NCI-H82 (cell line): ENCODE measurements around the gene MICALL2.
A peak's percentile ranks its signal among the peaks of the same experiment; 100 is the strongest.

Experiments
- DNase-seq: peaks from one replicate; lab custom pipeline; 2025; lab: John Stamatoyannopoulos, UW

MICALL2 gene

GRCh38 chr7:1433128-1433920 lies 25.9 kb downstream of the MICALL2 start:
- no peak for DNase-seq

- peak; percentile 68 for DNase-seq
Observed at GRCh38 chr7:1432411-1433082, 26.7 kb downstream of the MICALL2 start.

GRCh38 chr7:1431634-1432380 lies 27.5 kb downstream of the MICALL2 start:
- DNase-seq, result no peak

GRCh38 chr7:1431226-1431625 lies 28.0 kb downstream of the MICALL2 start:
- no peak for DNase-seq

GRCh38 chr7:1430056-1430845 lies 29.0 kb downstream of the MICALL2 start:
- no peak for DNase-seq

- no peak for DNase-seq
Observed at GRCh38 chr7:1428941-1429501, 30.2 kb downstream of the MICALL2 start.

- no peak for DNase-seq
Observed at GRCh38 chr7:1427064-1427657, 32.1 kb downstream of the MICALL2 start.

- DNase-seq, result no peak
Observed at GRCh38 chr7:1426474-1426873, 32.8 kb downstream of the MICALL2 start.

- peak; percentile 41 for DNase-seq
Observed at GRCh38 chr7:1425292-1426136, 33.8 kb downstream of the MICALL2 start.

- no peak for DNase-seq
Observed at GRCh38 chr7:1424041-1424440, 35.2 kb downstream of the MICALL2 start.

- DNase-seq, result no peak
Observed at GRCh38 chr7:1423264-1423811, 35.9 kb downstream of the MICALL2 start.

GRCh38 chr7:1422512-1423263 lies 36.6 kb downstream of the MICALL2 start:
- peak; percentile 28 for DNase-seq

GRCh38 chr7:1421946-1422345 lies 37.3 kb downstream of the MICALL2 start:
- no peak for DNase-seq

GRCh38 chr7:1421020-1421790 lies 38.1 kb downstream of the MICALL2 start:
- no peak for DNase-seq

- DNase-seq, result no peak
Observed at GRCh38 chr7:1419688-1420087, 39.6 kb downstream of the MICALL2 start.

- no peak for DNase-seq
Observed at GRCh38 chr7:1419310-1419634, 40.0 kb downstream of the MICALL2 start.

GRCh38 chr7:1418505-1419309 lies 40.6 kb downstream of the MICALL2 start:
- peak; percentile 67 for DNase-seq
